ENCODE measurements around the gene MVD.

Gene MVD

GRCh38 chr16:88706965-88707826, 44.3 kb upstream of the MVD start:
- TF ChIP-seq TAF1 (IDR thresholded peaks at IDR 0.05; ENCODE audit: borderline replicate concordance, insufficient read depth, low read length) = no peak
- TF ChIP-seq SIN3A (IDR thresholded peaks at IDR 0.05; ENCODE audit: borderline replicate concordance, insufficient read depth, low read length) = no peak
- TF ChIP-seq POLR2AphosphoS5 (IDR thresholded peaks at IDR 0.05; ENCODE audit: low read depth, low read length) = no peak
- TF ChIP-seq FOXP2 (optimal IDR thresholded peaks at IDR 0.05; ENCODE audit: borderline replicate concordance, extremely low read depth, extremely low read length, insufficient read depth) = no peak
- no peak for TF ChIP-seq REST (IDR thresholded peaks at IDR 0.05; ENCODE audit: insufficient read depth in 1 of 2, low read depth in 2 of 2, low read length in 2 of 2)

GRCh38 chr16:88706229-88706964, 43.5 kb upstream of the MVD start, which contains the start of the genes CTU2 and RNF166:
Gene CTU2 (plus strand): TSS chr16:88706503. CDS start chr16:88706531, 28 bp downstream.
Gene RNF166 (minus strand): TSS chr16:88706408. CDS start chr16:88706325, 83 bp downstream.
- TF ChIP-seq TAF1 (IDR thresholded peaks at IDR 0.05; ENCODE audit: borderline replicate concordance, insufficient read depth, low read length) (no peak), REST (IDR thresholded peaks at IDR 0.05; ENCODE audit: insufficient read depth in 1 of 2, low read depth in 2 of 2, low read length in 2 of 2) (no peak), FOXP2 (optimal IDR thresholded peaks at IDR 0.05; ENCODE audit: borderline replicate concordance, extremely low read depth, extremely low read length, insufficient read depth) (no peak), POLR2AphosphoS5 (IDR thresholded peaks at IDR 0.05; ENCODE audit: low read depth, low read length) (0 out of 2 replicates have a peak, but pooled peaks have one; percentile 46), SIN3A (IDR thresholded peaks at IDR 0.05; ENCODE audit: borderline replicate concordance, insufficient read depth, low read length) (peak; percentile 92; the same call in 1 of the 2 replicates)

- TF ChIP-seq TAF1 (IDR thresholded peaks at IDR 0.05; ENCODE audit: borderline replicate concordance, insufficient read depth, low read length) (no peak), SIN3A (IDR thresholded peaks at IDR 0.05; ENCODE audit: borderline replicate concordance, insufficient read depth, low read length) (no peak), REST (IDR thresholded peaks at IDR 0.05; ENCODE audit: insufficient read depth in 1 of 2, low read depth in 2 of 2, low read length in 2 of 2) (no peak)
These were observed 42.9 kb upstream of the MVD start for GRCh38 chr16:88705801-88706228.

- TF ChIP-seq FOXP2 (optimal IDR thresholded peaks at IDR 0.05; ENCODE audit: borderline replicate concordance, extremely low read depth, extremely low read length, insufficient read depth) = no peak
- TF ChIP-seq REST (IDR thresholded peaks at IDR 0.05; ENCODE audit: insufficient read depth in 1 of 2, low read depth in 2 of 2, low read length in 2 of 2) = no peak
- TF ChIP-seq POLR2AphosphoS5 (IDR thresholded peaks at IDR 0.05; ENCODE audit: low read depth, low read length) = no peak
- TF ChIP-seq SIN3A (IDR thresholded peaks at IDR 0.05; ENCODE audit: borderline replicate concordance, insufficient read depth, low read length) = no peak
These were observed 42.3 kb upstream of the MVD start for GRCh38 chr16:88705076-88705684.
